H54 (cell line): ENCODE results near the gene HLA-E.
"Not testable (repeated sequence)": the region's sequence is repeated elsewhere in the genome, so short reads cannot be mapped to it uniquely, and the experiment has no call there.

Source experiments
- DNase-seq: peaks from one replicate; pipeline ENCODE4 v3.0.0; 2011; ENCODE audit warnings: low spot score, mixed read lengths; ENCODE audit not compliant: insufficient read length
- FAIRE-seq: peaks from 3 replicates; lab custom pipeline; 2011; peaks lifted over from hg19 to GRCh38; lab: Jason Lieb, UNC
- POLR2A ChIP-seq: IDR thresholded peaks from 2 replicates; pipeline ENCODE4 v1.6.1; 2011; ENCODE audit warnings: low read depth, mild to moderate bottlenecking, low read length

HLA-E gene

DNA sequence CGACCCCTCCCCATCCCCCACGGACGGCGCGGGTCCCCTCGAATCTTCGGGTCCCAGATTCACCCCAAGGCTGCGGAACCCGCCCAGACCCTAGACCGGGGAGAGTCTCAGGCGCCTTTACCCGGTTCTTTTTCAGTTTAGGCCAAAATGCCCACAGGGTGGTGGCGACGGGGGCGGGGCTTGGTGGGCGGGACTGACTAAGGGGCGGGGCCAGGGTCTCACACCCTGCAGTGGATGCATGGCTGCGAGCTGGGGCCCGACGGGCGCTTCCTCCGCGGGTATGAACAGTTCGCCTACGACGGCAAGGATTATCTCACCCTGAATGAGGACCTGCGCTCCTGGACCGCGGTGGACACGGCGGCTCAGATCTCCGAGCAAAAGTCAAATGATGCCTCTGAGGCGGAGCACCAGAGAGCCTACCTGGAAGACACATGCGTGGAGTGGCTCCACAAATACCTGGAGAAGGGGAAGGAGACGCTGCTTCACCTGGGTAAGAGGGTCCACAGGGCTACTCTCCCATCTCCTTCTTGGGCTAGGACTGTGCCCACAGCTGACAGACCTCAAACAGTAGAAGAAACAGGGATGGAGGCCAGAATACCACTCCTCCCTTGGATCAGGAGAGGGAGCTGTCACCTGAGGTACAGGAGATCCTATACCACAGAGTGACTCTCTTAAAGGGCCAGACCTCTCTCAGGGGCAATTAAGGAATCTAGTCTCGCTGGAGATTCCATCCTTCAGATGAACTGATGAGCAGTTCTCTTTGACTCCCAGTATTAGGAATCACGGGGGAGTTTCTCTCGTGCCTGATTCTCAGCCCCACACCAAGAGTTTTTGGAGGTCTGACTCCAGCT, 942 bp downstream of the HLA-E start:
- FAIRE-seq (no peak), DNase-seq (no peak)
- TF ChIP-seq POLR2A, result no peak

DNA sequence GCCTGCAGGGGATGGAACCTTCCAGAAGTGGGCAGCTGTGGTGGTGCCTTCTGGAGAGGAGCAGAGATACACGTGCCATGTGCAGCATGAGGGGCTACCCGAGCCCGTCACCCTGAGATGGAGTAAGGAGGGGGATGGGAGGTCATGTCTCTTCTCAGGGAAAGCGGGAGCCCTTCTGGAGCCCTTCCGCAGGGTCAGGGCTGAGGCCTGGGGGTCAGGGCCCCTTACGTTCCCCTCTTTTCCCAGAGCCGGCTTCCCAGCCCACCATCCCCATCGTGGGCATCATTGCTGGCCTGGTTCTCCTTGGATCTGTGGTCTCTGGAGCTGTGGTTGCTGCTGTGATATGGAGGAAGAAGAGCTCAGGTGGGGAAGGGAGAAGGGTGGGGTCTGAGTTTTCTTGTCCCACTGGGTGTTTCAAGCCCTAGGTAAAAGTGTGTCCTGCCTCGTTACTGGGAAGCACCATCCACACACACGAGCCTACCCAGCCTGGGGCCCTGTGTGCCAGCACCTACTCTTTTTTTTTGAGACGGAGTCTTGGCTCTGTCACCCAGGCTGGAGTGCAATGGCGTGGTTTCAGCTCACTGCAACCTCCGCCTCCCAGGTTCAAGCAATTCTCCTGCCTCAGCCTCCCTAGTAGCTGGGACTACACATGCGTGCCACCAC, 2.1 kb downstream of the HLA-E start:
- not testable (repeated sequence) for DNase-seq, FAIRE-seq

DNA sequence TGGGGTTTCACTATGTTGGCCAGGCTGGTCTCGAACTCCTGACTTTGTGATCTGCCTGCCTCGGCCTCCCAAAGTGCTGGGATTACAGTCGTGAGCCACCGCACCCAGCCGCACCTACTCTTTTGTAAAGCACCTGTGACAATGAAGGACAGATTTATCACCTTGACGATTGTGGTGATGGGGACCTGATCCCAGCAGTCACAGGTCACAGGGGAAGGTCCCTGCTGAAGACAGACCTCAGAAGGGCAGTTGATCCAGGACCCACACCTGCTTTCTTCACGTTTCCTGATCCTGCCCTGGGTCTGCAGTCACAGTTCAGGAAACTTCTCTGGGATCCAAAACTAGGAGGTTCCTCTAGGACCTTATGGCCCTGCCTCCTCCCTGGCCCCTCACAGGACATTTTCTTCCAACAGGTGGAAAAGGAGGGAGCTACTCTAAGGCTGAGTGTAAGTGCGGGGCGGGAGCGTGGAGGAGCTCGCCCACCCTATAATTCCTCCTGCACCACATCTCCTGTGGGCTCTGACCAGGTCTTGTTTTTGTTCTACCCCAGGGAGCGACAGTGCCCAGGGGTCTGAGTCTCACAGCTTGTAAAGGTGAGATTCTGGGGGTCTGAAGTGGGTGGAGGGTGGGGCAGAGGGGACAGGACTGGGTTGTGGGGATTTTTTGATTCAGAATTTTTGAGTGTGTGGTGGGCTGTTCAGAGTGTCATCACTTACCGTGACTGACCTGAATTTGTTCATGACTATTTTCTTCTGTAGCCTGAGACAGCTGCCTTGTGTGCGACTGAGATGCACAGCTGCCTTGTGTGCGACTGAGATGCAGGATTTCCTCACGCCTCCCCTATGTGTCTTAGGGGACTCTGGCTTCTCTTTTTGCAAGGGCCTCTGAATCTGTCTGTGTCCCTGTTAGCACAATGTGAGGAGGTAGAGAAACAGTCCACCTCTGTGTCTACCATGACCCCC, 3.0 kb downstream of the HLA-E start:
- DNase-seq, result no peak
- TF ChIP-seq POLR2A, result no peak
- FAIRE-seq, result no peak

DNA sequence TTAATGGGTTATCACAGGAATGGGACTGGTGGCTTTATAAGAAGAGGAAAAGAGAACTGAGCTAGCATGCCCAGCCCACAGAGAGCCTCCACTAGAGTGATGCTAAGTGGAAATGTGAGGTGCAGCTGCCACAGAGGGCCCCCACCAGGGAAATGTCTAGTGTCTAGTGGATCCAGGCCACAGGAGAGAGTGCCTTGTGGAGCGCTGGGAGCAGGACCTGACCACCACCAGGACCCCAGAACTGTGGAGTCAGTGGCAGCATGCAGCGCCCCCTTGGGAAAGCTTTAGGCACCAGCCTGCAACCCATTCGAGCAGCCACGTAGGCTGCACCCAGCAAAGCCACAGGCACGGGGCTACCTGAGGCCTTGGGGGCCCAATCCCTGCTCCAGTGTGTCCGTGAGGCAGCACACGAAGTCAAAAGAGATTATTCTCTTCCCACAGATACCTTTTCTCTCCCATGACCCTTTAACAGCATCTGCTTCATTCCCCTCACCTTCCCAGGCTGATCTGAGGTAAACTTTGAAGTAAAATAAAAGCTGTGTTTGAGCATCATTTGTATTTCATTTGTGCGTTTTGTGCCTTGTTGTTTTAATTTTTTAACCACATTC, 4.4 kb downstream of the HLA-E start:
- FAIRE-seq (no peak), DNase-seq (no peak)
- no peak for TF ChIP-seq POLR2A

DNA sequence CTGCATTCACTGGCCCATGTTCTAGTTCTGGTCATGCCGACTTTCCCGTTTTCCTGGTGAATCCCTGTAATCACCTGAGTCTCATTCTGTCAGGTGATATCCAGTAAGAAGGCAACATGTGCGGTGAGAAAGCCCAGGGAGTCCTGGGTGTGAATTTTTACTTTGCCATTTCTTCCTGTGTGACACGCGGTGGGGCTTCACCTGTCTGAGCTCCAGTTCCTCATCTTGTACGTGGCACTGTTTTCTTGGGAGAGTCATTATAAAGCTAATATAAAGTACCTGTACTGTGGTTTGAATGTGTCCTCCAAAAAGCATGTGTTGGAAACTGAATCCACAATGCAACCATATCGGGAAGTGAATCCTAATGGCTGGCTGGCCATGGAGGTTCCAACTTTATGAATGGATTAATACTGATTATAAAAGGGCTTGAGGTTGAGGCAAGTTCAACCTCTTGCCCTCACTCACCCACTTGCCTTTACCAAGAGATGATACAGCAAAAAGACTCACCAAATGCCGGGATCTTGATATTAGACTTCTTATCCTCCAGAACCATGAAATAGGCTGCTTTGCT, 5.1 kb downstream of the HLA-E start:
- TF ChIP-seq POLR2A, result no peak
- no peak for FAIRE-seq
- no peak for DNase-seq

DNA sequence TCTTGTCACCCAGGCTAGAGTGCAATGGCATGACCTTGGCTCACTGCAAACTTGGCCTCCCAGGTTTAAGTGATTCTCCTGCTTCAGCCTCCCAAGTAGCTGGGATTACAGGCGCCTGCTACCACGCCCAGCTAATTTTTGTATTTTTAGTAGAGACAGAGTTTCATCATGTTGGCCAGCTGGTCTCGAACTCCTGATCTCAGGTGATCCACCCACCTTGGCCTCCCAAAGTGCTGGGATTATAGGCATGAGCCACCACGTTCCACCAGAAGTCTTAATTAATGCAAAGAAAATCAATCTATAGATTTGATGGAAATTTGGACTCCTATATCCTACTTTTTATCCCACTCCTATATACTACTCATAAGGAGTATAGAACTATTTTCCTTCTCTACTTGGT, 5.8 kb downstream of the HLA-E start:
- not testable (repeated sequence) for FAIRE-seq, DNase-seq

DNA sequence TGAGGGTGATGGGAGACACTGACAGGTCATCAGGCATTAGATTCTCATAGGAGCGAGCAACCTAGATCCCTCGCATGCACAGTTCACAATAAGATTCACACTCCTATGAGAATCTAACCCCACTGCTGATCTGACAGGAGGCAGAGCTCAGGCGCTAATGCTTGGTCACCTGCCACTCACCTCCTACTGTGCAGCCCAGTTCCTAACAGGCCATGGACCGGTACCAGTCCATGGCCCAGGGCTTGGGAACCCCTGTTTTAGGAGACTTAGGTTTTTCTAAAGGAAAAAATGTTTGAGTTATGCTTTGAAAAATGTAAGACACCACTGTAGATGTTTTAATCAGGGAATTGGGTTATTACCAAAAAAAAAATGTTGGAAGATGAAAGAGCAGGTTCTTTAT, 6.7 kb downstream of the HLA-E start:
- DNase-seq (no peak), FAIRE-seq (no peak)
- TF ChIP-seq POLR2A, result no peak

DNA sequence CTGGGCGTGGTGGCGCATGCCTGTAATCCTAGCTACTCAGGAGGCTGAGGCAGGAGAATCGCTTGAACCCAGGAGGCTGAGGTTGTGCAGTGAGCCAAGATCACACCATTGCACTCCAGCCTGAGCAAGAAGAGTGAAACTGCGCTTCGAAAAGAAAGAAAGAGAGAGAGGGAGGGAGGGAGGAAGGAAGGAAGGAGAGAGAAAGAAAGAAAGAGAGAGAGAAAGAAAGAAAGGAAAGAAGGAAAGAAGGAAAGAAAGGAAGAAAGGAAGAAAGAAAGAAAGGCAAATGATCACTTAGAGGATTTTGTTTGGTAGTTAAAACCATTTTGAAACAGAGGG, 7.9 kb downstream of the HLA-E start:
- FAIRE-seq, DNase-seq: not testable (repeated sequence)

DNA sequence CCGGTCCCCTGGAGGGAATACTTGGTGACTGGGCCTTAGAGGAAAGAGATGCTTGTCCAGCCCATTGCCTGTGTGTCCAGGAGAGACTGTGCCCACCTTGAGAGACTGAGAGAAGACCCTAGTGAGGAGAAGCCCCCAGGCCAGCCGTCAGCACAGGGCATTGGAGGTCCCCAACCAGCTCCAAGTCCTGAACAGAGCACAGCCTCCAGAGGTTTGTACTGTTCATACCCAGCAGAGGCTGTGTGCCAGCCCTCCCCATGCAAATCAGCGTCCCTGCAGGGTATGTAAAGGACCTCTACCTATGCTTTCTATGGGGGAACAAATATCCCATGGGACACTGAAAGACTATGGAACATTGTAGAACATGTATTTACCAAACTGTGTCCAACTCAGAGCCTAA, 8.4 kb downstream of the HLA-E start:
- FAIRE-seq (no peak), DNase-seq (no peak)
- TF ChIP-seq POLR2A, result no peak

DNA sequence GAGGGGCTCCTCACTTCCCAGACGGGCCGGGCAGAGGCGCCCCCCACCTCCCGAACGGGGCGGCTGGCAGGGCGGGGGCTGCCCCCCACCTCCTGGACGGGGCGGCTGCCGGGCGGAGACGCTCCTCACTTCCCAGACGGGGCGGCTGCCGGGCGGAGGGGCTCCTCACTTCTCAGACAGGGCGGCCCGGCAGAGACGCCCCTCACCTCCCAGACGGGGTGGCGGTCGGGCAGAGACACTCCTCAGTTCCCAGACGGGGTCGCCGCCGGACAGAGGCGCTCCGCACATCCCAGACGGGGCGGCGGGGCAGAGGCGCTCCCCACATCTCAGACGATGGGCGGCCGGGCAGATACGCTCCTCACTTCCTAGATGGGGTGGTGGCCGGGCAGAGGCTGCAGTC, 9.4 kb downstream of the HLA-E start:
- FAIRE-seq, DNase-seq: not testable (repeated sequence)

DNA sequence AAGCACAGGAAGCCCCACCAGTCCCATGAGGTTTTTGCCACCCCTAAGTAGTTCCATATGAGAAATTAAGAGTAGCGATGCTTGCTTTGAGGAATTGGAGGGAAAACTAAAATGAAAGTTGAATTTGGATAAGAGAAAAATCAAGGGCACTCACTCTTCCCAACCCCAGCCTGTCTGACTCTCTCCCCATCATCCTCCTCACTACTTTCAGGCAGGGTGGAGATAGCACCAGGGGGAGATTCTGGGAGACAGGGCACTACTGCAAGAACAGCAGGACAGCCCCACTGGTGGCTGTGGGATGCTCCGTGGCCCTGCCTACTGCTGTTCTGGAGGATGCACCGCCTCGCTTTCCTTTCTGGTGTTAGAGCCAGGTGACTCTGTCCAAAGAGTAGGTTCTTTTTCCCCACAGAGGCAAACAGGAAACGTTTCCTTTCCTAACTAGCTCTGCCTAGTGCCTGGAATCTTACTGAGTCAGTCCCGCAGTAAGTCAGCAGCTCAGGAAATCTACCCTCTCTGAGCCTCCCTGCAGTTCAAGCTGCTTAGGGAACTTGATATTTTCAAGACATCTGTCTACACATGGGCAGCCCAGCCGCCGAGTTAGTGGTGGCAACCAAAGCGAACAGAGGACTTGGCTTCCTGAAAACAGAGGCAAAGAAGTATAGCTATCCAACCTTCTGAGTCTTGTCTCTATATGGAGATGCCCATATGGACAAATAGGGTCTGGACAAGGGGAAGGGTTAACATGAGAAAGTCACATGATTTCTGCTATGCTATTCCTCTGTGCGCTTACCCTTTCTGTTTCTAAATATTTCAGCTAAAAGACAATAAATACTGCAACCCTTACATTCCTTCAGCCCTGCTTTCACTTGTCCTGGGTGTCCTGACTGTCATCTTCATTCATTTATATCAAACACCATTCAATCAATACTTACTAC, 11.4 kb downstream of the HLA-E start:
- TF ChIP-seq POLR2A, result no peak
- FAIRE-seq (peak; percentile 48), DNase-seq (no peak)
